Activated CD4-positive, alpha-beta T cell treated with anti-CD3 and anti-CD28 coated beads, Interleukin-2, amount 50 U/mL, for 48 hours (primary cell): ENCODE data around the gene CXCL14.
"Not testable (repeated sequence)": the region's sequence is repeated elsewhere in the genome, so short reads cannot be mapped to it uniquely, and the experiment has no call there.

Experiments used
- DNase-seq, 2 experiments: peaks; one replicate each; pipeline ENCODE4 v3.0.0-alpha.2; 2020

CXCL14 gene

GRCh38 chr5:135541807-135542502 lies 36.8 kb downstream of the CXCL14 start:
- DNase-seq: no peak

DNA sequence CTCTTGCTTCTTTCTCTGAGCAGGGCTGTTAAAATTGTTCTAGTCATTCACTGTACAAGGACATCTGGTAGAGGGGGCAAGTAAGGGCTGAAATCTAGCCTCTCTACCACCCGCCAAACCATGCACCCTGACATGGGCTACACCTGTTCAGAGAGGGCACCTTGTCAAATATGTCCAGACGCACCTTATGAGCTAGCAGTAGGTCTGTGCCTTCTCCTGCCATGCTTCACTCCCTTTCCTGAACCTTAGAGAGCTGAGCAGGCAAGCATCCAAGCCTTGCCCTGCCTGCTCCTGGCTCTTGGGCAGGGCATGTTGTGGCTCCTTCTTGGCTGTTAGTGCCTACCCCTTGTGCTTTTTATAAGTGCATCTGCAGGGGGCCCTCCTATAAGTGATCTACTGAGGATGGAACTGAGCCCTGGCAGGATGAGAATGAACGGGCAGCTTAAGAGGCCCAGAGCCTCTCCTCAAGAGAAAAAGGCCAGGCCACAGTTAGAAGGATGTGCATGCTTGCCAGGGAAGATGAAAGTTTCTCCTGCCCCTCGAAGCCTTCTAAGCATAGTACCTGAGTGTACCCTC lies 39.3 kb downstream of the CXCL14 start:
- no peak for DNase-seq

- DNase-seq: no peak
These were observed 40.5 kb downstream of the CXCL14 start for GRCh38 chr5:135538261-135538660.

GRCh38 chr5:135537745-135538144 lies 41.0 kb downstream of the CXCL14 start:
- DNase-seq: no peak

- no peak for DNase-seq
These were observed 41.5 kb downstream of the CXCL14 start for GRCh38 chr5:135537271-135537670.

- DNase-seq: no peak
These were observed 42.7 kb downstream of the CXCL14 start, which contains the start of gene NEUROG1 for GRCh38 chr5:135535820-135536801. Gene NEUROG1, minus strand, starts transcription at chr5:135535964. Its CDS starts 274 bp downstream, at chr5:135535690.

DNA sequence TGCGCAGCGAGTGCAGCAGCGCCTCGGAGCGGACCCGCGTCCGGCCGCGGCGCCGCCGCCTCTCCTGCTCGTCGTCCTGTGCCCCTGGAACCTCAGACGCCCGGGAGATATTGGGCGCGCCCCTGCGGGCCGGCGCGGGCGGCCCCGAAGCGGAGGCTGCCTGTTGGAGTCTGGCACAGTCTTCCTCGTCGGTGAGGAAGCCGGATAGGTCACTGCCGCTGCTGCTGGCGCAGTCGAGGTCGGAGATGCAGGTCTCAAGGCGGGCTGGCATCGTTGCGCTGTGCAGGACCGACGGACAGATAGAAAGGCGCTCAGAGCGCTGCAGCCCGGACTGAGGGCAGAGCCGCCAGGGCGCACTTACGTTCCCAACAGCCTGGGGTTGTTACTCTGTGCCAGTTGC lies 43.4 kb downstream of the CXCL14 start:
- no peak for DNase-seq

- DNase-seq: no peak
These were observed 44.0 kb downstream of the CXCL14 start for GRCh38 chr5:135534609-135535419.

- DNase-seq: no peak
These were observed 45.0 kb downstream of the CXCL14 start for GRCh38 chr5:135533794-135534193.

DNA sequence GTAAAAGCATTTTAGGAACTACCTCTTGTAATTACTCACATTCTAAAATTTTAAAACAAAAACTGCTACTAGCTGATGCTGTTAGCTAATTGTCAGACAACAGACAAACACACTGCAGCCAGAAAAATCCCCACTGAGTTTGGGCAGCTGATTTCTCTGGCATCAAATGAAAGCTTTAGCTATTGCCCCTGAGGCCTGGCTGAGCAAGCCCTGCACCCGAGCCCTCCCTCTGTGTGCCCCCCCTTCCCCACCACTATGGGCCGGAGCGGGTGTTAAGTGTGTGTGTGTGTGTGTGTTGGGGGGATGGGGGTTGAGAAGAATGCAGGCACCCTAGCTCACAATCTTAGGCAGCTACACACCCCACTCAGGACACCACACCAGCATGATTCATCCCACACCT lies 45.5 kb downstream of the CXCL14 start:
- no peak for DNase-seq

- DNase-seq: not testable (repeated sequence)
These were observed 49.2 kb downstream of the CXCL14 start for GRCh38 chr5:135529576-135529975.

GRCh38 chr5:135526924-135527323 lies 51.9 kb downstream of the CXCL14 start:
- DNase-seq: no peak

DNA sequence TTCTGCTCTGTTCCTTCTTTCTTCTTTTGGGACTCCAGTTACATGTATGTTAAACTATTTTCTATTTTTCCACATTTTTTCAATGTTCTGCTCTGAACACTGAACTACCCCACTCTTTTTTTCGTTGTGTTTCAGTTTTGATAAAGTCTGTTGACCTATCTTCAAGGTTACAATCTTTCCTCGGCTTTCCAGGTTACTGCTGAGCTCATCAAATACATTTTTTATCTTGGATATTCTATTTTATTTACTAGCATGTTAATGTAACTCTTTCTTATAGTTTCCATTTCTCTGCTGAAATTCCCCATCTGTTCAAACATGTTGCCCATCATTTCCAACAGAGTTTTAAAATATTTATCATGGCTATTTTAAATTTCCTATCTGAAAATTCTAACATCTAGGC lies 56.8 kb downstream of the CXCL14 start:
- DNase-seq: no peak
